HG03064 (cell line): ENCODE measurements around the gene CDH18.
"Not testable (repeated sequence)": the region's sequence is repeated elsewhere in the genome, so short reads cannot be mapped to it uniquely, and the experiment has no call there.

Source experiments
- ATAC-seq: cut with Tn5 transposase; IDR thresholded peaks from one replicate; pipeline ENCODE4 v1.9.1; 2021; ENCODE audit warnings: low read depth; ENCODE audit not compliant: unreplicated experiment

CDH18 gene

GRCh38 chr5:19866090-19866450, 121.9 kb downstream of the CDH18 start:
- no peak for ATAC-seq

GRCh38 chr5:19865336-19866089, 122.5 kb downstream of the CDH18 start:
- no peak for ATAC-seq

GRCh38 chr5:19862711-19863110, 125.3 kb downstream of the CDH18 start:
- ATAC-seq, result no peak

- no peak for ATAC-seq
Observed at GRCh38 chr5:19859020-19859419, 129.0 kb downstream of the CDH18 start.

- no peak for ATAC-seq
Observed at GRCh38 chr5:19855931-19856330, 132.1 kb downstream of the CDH18 start.

- no peak for ATAC-seq
Observed at GRCh38 chr5:19855453-19855852, 132.5 kb downstream of the CDH18 start.

GRCh38 chr5:19855031-19855430, 133.0 kb downstream of the CDH18 start:
- no peak for ATAC-seq

- no peak for ATAC-seq
Observed at GRCh38 chr5:19853616-19854240, 134.3 kb downstream of the CDH18 start.

GRCh38 chr5:19837536-19838174, 150.3 kb downstream of the CDH18 start:
- no peak for ATAC-seq

GRCh38 chr5:19835442-19835841, 152.6 kb downstream of the CDH18 start:
- no peak for ATAC-seq

GRCh38 chr5:19812720-19813119, 175.3 kb downstream of the CDH18 start:
- ATAC-seq, result not testable (repeated sequence)

- no peak for ATAC-seq
Observed at GRCh38 chr5:19806756-19807155, 181.2 kb downstream of the CDH18 start.

- ATAC-seq, result no peak
Observed at GRCh38 chr5:19802686-19803085, 185.3 kb downstream of the CDH18 start.

GRCh38 chr5:19795218-19795617, 192.8 kb downstream of the CDH18 start:
- no peak for ATAC-seq

- no peak for ATAC-seq
Observed at GRCh38 chr5:19790829-19791466, 197.1 kb downstream of the CDH18 start.

GRCh38 chr5:19782566-19782965, 205.4 kb downstream of the CDH18 start:
- ATAC-seq, result no peak

GRCh38 chr5:19777363-19777762, 210.6 kb downstream of the CDH18 start:
- no peak for ATAC-seq

GRCh38 chr5:19776886-19777285, 211.1 kb downstream of the CDH18 start:
- not testable (repeated sequence) for ATAC-seq

- no peak for ATAC-seq
Observed at GRCh38 chr5:19771174-19771835, 216.7 kb downstream of the CDH18 start.

GRCh38 chr5:19770396-19770795, 217.6 kb downstream of the CDH18 start:
- ATAC-seq, result no peak

GRCh38 chr5:19767987-19768386, 220.0 kb downstream of the CDH18 start:
- ATAC-seq, result no peak
